Stimulated activated CD4-positive, alpha-beta T cell treated with anti-CD3 and anti-CD28 coated beads, Interleukin-15, amount 100 ng/mL, for 1 hour (primary cell): ENCODE data around the gene FRMD4A.
"Not testable (repeated sequence)": the region's sequence is repeated elsewhere in the genome, so short reads cannot be mapped to it uniquely, and the experiment has no call there.

Experiments
- DNase-seq, 2 donors: peaks; one replicate each; pipeline ENCODE4 v3.0.0-alpha.2; 2020; ENCODE audit warnings: low read depth in 1 of 2, low spot score in 1 of 2

FRMD4A gene

GRCh38 chr10:14241196-14241595 lies 89.5 kb downstream of the FRMD4A start:
- DNase-seq = no peak

GRCh38 chr10:14240253-14241189 lies 90.2 kb downstream of the FRMD4A start:
- no peak for DNase-seq

- not testable (repeated sequence) for DNase-seq
These were observed 92.1 kb downstream of the FRMD4A start for GRCh38 chr10:14238659-14239058.

GRCh38 chr10:14236341-14236740 lies 94.4 kb downstream of the FRMD4A start:
- no peak for DNase-seq

GRCh38 chr10:14235566-14236195 lies 95.0 kb downstream of the FRMD4A start:
- no peak for DNase-seq

- no peak for DNase-seq
These were observed 97.2 kb downstream of the FRMD4A start for GRCh38 chr10:14233566-14233965.

- DNase-seq = not testable (repeated sequence)
These were observed 101.9 kb downstream of the FRMD4A start for GRCh38 chr10:14228798-14229197.

GRCh38 chr10:14225379-14225778 lies 105.3 kb downstream of the FRMD4A start:
- DNase-seq = no peak

GRCh38 chr10:14220026-14220425 lies 110.7 kb downstream of the FRMD4A start:
- no peak for DNase-seq

GRCh38 chr10:14219411-14219810 lies 111.3 kb downstream of the FRMD4A start:
- DNase-seq = no peak

- DNase-seq = no peak
These were observed 115.1 kb downstream of the FRMD4A start for GRCh38 chr10:14215641-14216040.

- DNase-seq = not testable (repeated sequence)
These were observed 117.0 kb downstream of the FRMD4A start for GRCh38 chr10:14213703-14214102.

- no peak for DNase-seq
These were observed 119.1 kb downstream of the FRMD4A start for GRCh38 chr10:14211610-14212009.

GRCh38 chr10:14208231-14208630 lies 122.5 kb downstream of the FRMD4A start:
- no peak for DNase-seq

- no peak for DNase-seq
These were observed 125.5 kb downstream of the FRMD4A start for GRCh38 chr10:14205233-14205632.

GRCh38 chr10:14200698-14201544 lies 129.8 kb downstream of the FRMD4A start:
- DNase-seq = no peak

- DNase-seq = not testable (repeated sequence)
These were observed 131.6 kb downstream of the FRMD4A start for GRCh38 chr10:14199098-14199497.

- no peak for DNase-seq
These were observed 132.6 kb downstream of the FRMD4A start for GRCh38 chr10:14198078-14198477.

- no peak for DNase-seq
These were observed 134.6 kb downstream of the FRMD4A start for GRCh38 chr10:14196113-14196512.

- DNase-seq = no peak
These were observed 135.3 kb downstream of the FRMD4A start for GRCh38 chr10:14195433-14195832.

GRCh38 chr10:14192746-14193145 lies 138.0 kb downstream of the FRMD4A start:
- no peak for DNase-seq
